Natural killer cell (primary cell): ENCODE data around the gene RPS6KA4. TPM values are rescaled to one million over a fixed set of nuclear protein-coding genes. Genes with fewer than 3 reads are reported as not detected.

ENCODE experiments used
- ATAC-seq, 3 donors: fragments of 150-1000 bp in 2 of 3; fragments of 200-7000 bp in 1 of 3; cut with Tn5 transposase; 1 replicate in 1 of 3; 2 replicates in 2 of 3; pipeline ENCODE4 v1.10.0; 2021; ENCODE audit warnings: mild to moderate bottlenecking in 2 of 3, moderate library complexity in 2 of 3
- DNase-seq, 2 donors: peaks; one replicate each; pipeline versions ENCODE4 v3.0.0 to v3.0.0-alpha.2; 2013 to 2021; ENCODE audit warnings: mixed read lengths in 1 of 2
- H3K27ac ChIP-seq: one replicate; pipeline ENCODE4 v1.5.1; 2013; ENCODE audit warnings: mild to moderate bottlenecking, low read length
- H3K27me3 ChIP-seq: one replicate; pipeline ENCODE4 v1.6.1; 2013; ENCODE audit warnings: low read length; ENCODE audit not compliant: control insufficient read depth, insufficient read depth
- H3K36me3 ChIP-seq: one replicate; pipeline ENCODE4 v1.6.1; 2013; ENCODE audit warnings: low read length; ENCODE audit not compliant: control insufficient read depth, insufficient read depth
- H3K4me1 ChIP-seq: one replicate; pipeline ENCODE4 v1.6.1; 2013; ENCODE audit warnings: low read length; ENCODE audit not compliant: control insufficient read depth, insufficient read depth
- H3K4me3 ChIP-seq: one replicate; pipeline ENCODE4 v1.5.1; 2013; ENCODE audit warnings: low read length
- H3K9me3 ChIP-seq: one replicate; pipeline ENCODE4 v1.6.1; 2013; ENCODE audit warnings: low read length; ENCODE audit not compliant: control insufficient read depth, insufficient read depth
- H3K27ac Mint-ChIP-seq, 2 donors: one replicate each; pipeline ENCODE4 v1.8.0; 2022; ENCODE audit warnings: mild to moderate bottlenecking in 2 of 2, mixed read lengths in 2 of 2, moderate library complexity in 1 of 2
- H3K27me3 Mint-ChIP-seq, 2 donors: one replicate each; pipeline ENCODE4 v1.8.0; 2022; ENCODE audit warnings: low read depth in 2 of 2, mixed read lengths in 2 of 2
- H3K36me3 Mint-ChIP-seq: one replicate; pipeline ENCODE4 v1.8.0; 2022; ENCODE audit warnings: mixed read lengths
- H3K4me1 Mint-ChIP-seq, 2 donors: one replicate each; pipeline ENCODE4 v1.8.0; 2022; ENCODE audit warnings: mixed read lengths in 2 of 2
- H3K4me3 Mint-ChIP-seq: one replicate; pipeline ENCODE4 v1.8.0; 2022; ENCODE audit warnings: mild to moderate bottlenecking, moderate library complexity, mixed read lengths
- H3K9me3 Mint-ChIP-seq, 2 donors: one replicate each; pipeline ENCODE4 v1.8.0; 2022; ENCODE audit warnings: mixed read lengths in 2 of 2
- WGBS: methylation state at CpG from one replicate; pipeline ENCODE4 v1.1.7; 2013; ENCODE audit warnings: missing lambda C conversion rate; ENCODE audit not compliant: insufficient coverage; 5-methylcytosine and 5-hydroxymethylcytosine counted together
- intact Hi-C: fragments of 100-400 bp; cut with micrococcal nuclease; formaldehyde crosslinking; loops from one replicate; pipeline ENCODE4 v1.14.2; 2022
- total RNA-seq, 4 donors: library from RNA; stranded (reverse); fragments of 120-200 nt in 1 of 4; gene quantifications; one replicate each; pipeline versions ENCODE4 v1.2.3 to v1.2.4, GENCODE V29; 2013 to 2022
- TF ChIP-seq, protein P1 (sequence below): fragments of 200-600 bp; IDR thresholded peaks from one replicate; pipeline ENCODE4 v1.8.0; 2022; ENCODE audit warnings: antibody characterized with exemption

Gene RPS6KA4
- total RNA-seq, 3 donors from 2014 or later (not counting 1 experiment from before 2014, with no cell fraction given) = 27.6 to 36.0 (median 34.4) TPM

DNA sequence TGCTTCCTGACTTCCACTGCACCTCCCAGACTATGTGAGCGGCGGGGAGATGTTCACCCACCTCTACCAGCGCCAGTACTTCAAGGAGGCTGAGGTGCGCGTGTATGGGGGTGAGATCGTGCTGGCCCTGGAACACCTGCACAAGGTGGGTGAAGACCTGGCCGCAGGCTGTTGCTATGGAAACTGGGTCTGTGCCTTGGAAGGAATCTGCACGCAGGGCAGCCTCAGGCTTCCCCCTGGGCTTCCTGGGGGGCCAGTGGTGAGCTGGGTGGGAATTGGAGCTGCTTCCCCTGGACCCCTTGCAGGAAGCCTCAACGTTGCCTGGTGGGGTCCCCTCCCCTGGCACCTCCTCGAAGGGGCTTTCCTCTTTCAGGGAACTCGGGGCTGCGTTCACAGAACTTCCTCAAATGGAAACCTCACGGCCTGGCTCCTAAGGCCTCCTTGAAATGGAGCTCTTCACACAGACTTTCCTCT is 1.5 kb downstream of the RPS6KA4 start:
- peak overlapping the region in 1 of 2 donors; percentile 86 for H3K27ac Mint-ChIP-seq
- Histone ChIP-seq H3K36me3 (peaks cover 30% of the 10 kb centered on the region), H3K4me1 (peaks cover 43% of the 10 kb centered on the region), H3K9me3 (no peaks in the 10 kb centered on the region), H3K27ac (no peak overlapping the region), H3K27me3 (no peaks in the 10 kb centered on the region), H3K4me3 (peak overlapping the region; percentile 89)
- no peaks in the 10 kb centered on the region for H3K27me3 Mint-ChIP-seq
- WGBS = 52% methylated on average over 13 of the region's 13 CpGs
- peaks cover 9 to 30% of the 10 kb centered on the region in 2 donors for H3K4me1 Mint-ChIP-seq
- no peak for DNase-seq
- no peaks in the 10 kb centered on the region for H3K9me3 Mint-ChIP-seq
- TF ChIP-seq, protein P1, sequence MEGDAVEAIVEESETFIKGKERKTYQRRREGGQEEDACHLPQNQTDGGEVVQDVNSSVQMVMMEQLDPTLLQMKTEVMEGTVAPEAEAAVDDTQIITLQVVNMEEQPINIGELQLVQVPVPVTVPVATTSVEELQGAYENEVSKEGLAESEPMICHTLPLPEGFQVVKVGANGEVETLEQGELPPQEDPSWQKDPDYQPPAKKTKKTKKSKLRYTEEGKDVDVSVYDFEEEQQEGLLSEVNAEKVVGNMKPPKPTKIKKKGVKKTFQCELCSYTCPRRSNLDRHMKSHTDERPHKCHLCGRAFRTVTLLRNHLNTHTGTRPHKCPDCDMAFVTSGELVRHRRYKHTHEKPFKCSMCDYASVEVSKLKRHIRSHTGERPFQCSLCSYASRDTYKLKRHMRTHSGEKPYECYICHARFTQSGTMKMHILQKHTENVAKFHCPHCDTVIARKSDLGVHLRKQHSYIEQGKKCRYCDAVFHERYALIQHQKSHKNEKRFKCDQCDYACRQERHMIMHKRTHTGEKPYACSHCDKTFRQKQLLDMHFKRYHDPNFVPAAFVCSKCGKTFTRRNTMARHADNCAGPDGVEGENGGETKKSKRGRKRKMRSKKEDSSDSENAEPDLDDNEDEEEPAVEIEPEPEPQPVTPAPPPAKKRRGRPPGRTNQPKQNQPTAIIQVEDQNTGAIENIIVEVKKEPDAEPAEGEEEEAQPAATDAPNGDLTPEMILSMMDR = no peak
- ATAC-seq = no peak
- H3K36me3 Mint-ChIP-seq = no peaks in the 10 kb centered on the region
- intact Hi-C loops = no loop called here
- peak overlapping the region; percentile 93 for H3K4me3 Mint-ChIP-seq

DNA sequence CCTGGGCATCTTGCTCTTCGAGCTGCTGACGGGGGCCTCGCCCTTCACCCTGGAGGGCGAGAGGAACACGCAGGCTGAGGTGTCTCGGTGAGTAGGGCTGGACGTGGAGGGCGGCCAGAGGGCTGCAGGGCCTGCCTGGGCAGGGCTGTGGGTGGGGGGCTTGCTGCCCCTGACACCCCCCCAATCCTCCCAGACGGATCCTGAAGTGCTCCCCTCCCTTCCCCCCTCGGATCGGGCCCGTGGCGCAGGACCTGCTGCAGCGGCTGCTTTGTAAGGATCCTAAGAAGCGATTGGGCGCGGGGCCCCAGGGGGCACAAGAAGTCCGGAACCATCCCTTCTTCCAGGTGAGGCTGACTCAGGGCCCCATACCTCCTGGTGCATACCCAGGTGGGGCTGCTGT is 2.7 kb downstream of the RPS6KA4 start:
- 98% methylated on average over 17 of the region's 18 CpGs for WGBS
- H3K4me1 Mint-ChIP-seq = peaks cover 9 to 30% of the 10 kb centered on the region in 2 donors
- Histone ChIP-seq H3K4me3 (no peak overlapping the region), H3K36me3 (peaks cover 37% of the 10 kb centered on the region), H3K27ac (no peak overlapping the region), H3K9me3 (no peaks in the 10 kb centered on the region), H3K27me3 (no peaks in the 10 kb centered on the region), H3K4me1 (peaks cover 43% of the 10 kb centered on the region)
- H3K4me3 Mint-ChIP-seq = no peak overlapping the region
- H3K27me3 Mint-ChIP-seq = no peaks in the 10 kb centered on the region
- H3K36me3 Mint-ChIP-seq = peaks cover 4% of the 10 kb centered on the region
- DNase-seq (no peak), ATAC-seq (no peak)
- TF ChIP-seq, protein P1 = no peak
- no peak overlapping the region for H3K27ac Mint-ChIP-seq
- H3K9me3 Mint-ChIP-seq = no peaks in the 10 kb centered on the region
- intact Hi-C loops = no loop called here

DNA sequence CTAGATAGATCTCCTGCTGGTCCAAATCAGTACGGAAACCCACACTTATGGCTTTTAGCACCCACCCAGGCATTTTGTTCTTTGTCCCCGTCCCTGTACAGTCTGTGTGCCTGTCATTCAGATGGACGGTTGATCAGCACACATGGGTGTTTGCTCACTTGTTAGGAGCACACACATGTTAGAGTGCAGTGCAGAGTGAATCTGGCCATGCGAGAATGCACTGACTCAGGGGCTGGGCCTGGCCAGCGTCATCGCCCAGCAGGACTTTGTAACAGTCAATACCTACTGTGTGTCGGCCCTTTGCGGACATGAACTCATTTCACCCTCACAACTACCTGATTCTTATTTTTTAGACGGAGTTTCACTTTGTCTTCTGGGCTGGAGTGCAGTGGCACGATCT is 3.4 kb downstream of the RPS6KA4 start:
- peaks cover 9 to 29% of the 10 kb centered on the region in 2 donors for H3K4me1 Mint-ChIP-seq
- H3K4me3 ChIP-seq = no peak overlapping the region
- DNase-seq (no peak), ATAC-seq (no peak)
- no peak overlapping the region for H3K4me3 Mint-ChIP-seq
- TF ChIP-seq, protein P1 = no peak
- H3K4me1 ChIP-seq = peaks cover 37% of the 10 kb centered on the region
- H3K36me3 Mint-ChIP-seq = peaks cover 7% of the 10 kb centered on the region
- no peaks in the 10 kb centered on the region for H3K27me3 Mint-ChIP-seq
- no peak overlapping the region for H3K27ac Mint-ChIP-seq
- H3K9me3 Mint-ChIP-seq = no peaks in the 10 kb centered on the region
- no peak overlapping the region for H3K27ac ChIP-seq
- intact Hi-C loops = no loop called here
- no peaks in the 10 kb centered on the region for H3K27me3 ChIP-seq
- 96% methylated on average over 10 of the region's 10 CpGs for WGBS
- no peaks in the 10 kb centered on the region for H3K9me3 ChIP-seq
- H3K36me3 ChIP-seq = peaks cover 42% of the 10 kb centered on the region

DNA sequence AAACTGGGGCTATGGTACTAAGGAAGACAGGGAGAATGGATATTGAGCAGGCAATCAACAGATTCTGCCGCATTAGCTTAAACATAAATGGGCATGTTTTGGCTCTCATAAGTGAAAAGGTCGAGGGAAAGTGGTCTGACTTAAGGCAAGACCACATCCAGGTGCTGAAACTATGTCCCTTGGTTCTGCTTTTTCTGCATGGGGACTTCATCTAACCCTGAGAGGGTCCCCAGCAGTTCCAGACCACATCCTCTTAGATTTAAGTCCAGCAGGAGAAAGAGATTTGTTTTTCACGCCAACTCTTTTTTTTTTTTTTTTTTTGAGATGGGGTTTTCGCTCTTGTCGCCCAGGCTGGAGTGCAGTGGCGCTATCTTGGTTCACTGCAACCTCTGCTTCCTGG is 5.5 kb downstream of the RPS6KA4 start:
- H3K27ac Mint-ChIP-seq = no peak overlapping the region
- H3K27me3 ChIP-seq = no peaks in the 10 kb centered on the region
- H3K27me3 Mint-ChIP-seq = no peaks in the 10 kb centered on the region
- no peak for ATAC-seq
- intact Hi-C loops = no loop called here
- H3K36me3 ChIP-seq = peaks cover 52% of the 10 kb centered on the region
- no peaks in the 10 kb centered on the region for H3K9me3 Mint-ChIP-seq
- peaks cover 19% of the 10 kb centered on the region for H3K4me1 ChIP-seq
- no peak overlapping the region for H3K27ac ChIP-seq
- H3K4me1 Mint-ChIP-seq = peaks cover 8 to 17% of the 10 kb centered on the region in 2 donors
- DNase-seq = no peak
- no peak overlapping the region for H3K4me3 ChIP-seq
- TF ChIP-seq, protein P1 = no peak
- H3K4me3 Mint-ChIP-seq = no peak overlapping the region
- peaks cover 7% of the 10 kb centered on the region for H3K36me3 Mint-ChIP-seq
- no peaks in the 10 kb centered on the region for H3K9me3 ChIP-seq
- 60% methylated on average over 6 of the region's 6 CpGs for WGBS
